HG02678 (cell line): Measurements from ENCODE around the gene OTUB1.
A peak's percentile ranks its signal among the peaks of the same experiment; 100 is the strongest.
"Not testable (repeated sequence)": the region's sequence is repeated elsewhere in the genome, so short reads cannot be mapped to it uniquely, and the experiment has no call there.

Source experiments
- ATAC-seq: cut with Tn5 transposase; IDR thresholded peaks from one replicate; pipeline ENCODE4 v1.9.1; 2021; ENCODE audit warnings: mild to moderate bottlenecking, moderate library complexity; ENCODE audit not compliant: unreplicated experiment

OTUB1 gene

GRCh38 chr11:63986156-63986931 is at the start of gene OTUB1:
Gene OTUB1 (plus strand): TSS chr11:63986438. CDS start chr11:63986457, 19 bp downstream.
- ATAC-seq = peak; percentile 86

DNA sequence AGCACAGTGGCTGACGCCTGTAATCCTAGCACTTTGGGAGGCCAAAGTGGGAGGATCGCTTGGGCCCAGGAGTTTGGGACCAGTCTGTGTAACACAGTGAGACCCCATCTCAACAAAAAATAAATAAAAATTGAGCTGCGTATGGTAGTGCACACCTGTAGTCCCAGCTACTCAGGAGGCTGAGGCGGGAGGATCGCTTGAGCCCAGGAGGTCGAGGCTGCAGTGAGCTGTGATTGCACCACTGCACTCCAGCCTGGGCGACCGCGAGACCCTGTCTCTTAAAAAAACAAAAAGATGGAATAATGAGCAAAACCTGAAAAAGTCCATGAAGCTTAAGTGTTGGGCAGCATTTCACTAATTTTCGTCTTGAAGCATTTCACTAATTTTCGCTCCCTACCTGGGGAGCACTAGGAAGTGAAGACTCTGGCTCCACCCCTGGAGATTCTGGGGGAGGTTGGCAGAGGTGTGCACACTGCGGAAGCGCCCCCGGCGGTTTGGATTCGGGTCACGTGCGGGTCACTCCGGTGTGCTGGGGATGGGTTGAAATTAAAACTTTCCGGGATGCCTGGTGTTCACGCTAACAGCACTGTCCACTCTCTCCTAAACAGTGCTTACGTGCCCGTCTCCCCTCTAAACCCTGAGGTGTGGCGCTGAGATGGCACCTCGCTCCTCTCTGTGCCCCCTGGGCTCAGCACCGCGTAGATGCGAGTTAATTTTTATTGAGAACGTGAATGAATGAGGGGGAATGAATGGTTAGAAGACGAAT is 48.3 kb upstream of the OTUB1 start:
- ATAC-seq = peak; percentile 7

DNA sequence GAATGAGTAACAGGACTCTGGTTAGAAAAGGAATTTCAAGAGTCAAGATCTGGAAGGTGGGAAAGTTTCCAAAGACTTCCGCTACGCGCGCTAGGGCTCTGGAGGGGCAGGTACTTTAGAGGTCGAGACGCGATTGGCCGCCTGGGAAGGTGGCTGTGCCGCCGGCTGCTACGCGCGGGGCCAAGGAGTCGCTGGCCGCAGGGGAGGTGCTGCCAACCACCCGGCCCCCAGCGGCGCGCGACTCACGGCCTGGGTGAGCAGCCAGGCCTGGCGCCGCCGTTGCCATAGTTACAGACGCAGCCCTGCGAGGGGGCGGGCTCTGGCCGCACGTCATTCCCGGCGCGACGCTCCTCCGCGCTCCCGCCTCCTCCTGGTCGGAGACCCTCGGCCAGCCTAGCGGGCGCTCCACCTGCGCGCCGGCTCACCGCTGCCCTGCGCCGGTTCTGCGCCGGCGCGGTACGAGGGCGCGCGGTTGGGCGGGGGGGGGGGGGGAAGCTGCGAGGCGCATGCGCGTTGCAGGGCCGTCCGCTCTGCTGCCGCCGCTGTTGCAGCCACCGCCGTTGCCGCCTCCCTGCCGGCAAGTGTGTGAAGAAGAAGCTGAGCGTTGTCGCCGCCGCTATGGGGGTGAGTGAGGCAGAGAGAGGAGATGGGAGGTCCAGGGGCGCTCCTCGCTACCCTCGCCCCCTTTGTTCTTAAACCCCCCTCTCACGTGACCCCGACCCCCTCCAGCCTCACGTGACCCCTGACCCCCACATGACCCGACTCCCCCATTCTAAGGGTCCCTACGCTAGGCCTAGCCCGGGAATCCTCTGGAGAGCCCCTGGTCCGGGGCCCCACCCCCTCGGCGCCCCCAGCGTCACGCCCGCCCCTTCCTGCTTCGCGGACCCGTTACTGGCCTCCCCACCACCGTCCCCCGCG is 47.5 kb upstream of the OTUB1 start, which contains the start of gene NAA40:
Gene NAA40, plus strand, starts transcription at position 524 of the 918 bp plus-strand sequence. Its CDS starts 95 bp downstream, at position 619.
- ATAC-seq = peak; percentile 94

GRCh38 chr11:63939397-63939891 is 46.8 kb upstream of the OTUB1 start:
- ATAC-seq = no peak

DNA sequence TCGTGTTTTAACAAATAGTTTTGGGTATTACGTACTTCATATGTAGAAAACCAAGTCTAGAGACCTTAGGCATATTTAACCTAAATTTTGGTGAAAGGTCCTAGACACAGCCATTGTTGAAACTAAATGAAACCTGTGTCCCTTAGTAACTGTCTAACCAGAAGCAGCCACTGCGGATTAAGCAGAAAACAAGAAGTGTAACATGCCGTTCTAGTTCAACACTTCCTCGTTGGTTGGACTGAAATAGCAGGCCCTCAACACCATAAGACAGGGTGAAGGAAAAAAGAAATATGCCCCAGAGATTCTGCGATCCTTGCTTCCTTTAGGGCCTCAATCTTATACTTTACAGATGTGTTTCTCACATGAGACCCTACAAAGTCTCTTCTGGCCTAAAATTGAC is 45.5 kb upstream of the OTUB1 start:
- ATAC-seq = no peak

GRCh38 chr11:63941901-63942300 is 44.3 kb upstream of the OTUB1 start:
- ATAC-seq = no peak

- no peak for ATAC-seq
Observed at GRCh38 chr11:63942803-63943202, 43.4 kb upstream of the OTUB1 start.

- ATAC-seq = no peak
Observed at GRCh38 chr11:63944987-63945386, 41.3 kb upstream of the OTUB1 start.

DNA sequence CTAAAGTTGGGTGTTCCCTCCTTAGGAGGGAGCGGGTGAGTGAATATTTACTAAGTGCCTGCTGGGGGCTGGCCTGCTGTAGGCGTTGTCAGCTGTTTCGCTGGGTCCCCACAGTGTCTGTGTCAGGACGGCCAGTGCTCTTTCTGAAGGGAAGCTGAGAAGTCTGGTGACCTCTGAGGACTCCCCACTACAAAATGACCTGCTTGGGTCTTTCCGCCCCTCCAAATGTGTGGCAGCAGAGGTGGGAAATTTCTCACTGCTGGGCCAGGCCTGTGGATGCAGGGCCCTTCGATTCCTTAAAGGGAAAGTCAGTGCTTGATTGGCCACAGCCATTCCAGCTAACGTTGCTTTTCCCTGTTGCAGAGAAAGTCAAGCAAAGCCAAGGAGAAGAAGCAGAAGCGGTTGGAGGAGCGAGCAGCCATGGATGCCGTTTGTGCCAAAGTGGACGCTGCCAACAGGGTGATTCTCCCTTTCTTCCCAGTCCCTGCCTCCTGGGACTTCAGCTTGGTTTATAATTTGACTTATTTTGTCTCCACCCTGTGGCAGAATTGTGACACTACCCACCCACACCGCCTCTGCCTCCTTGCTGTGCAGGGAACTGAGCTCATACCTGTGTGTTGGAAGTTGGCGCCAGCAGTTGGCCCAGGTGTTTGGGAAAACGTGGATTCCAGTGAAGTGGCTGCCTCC is 40.6 kb upstream of the OTUB1 start:
- no peak for ATAC-seq

- no peak for ATAC-seq
Observed at GRCh38 chr11:63951779-63952536, 34.3 kb upstream of the OTUB1 start.

GRCh38 chr11:63952570-63952969 is 33.7 kb upstream of the OTUB1 start:
- ATAC-seq = no peak

GRCh38 chr11:63958008-63958407 is 28.2 kb upstream of the OTUB1 start:
- ATAC-seq = no peak

GRCh38 chr11:63961608-63962412 is 24.4 kb upstream of the OTUB1 start:
- no peak for ATAC-seq

GRCh38 chr11:63963895-63964294 is 22.3 kb upstream of the OTUB1 start:
- ATAC-seq = not testable (repeated sequence)

GRCh38 chr11:63966444-63966843 is 19.8 kb upstream of the OTUB1 start:
- ATAC-seq = no peak

- ATAC-seq = no peak
Observed at GRCh38 chr11:63969461-63969860, 16.8 kb upstream of the OTUB1 start.

GRCh38 chr11:63970902-63971301 is 15.3 kb upstream of the OTUB1 start:
- ATAC-seq = no peak

- ATAC-seq = not testable (repeated sequence)
Observed at GRCh38 chr11:63973912-63974258, 12.4 kb upstream of the OTUB1 start.
